NB4 (cell line): ENCODE data around the gene PCAT6.
A peak's percentile ranks its signal among the peaks of the same experiment; 100 is the strongest.
"Not testable (repeated sequence)": the region's sequence is repeated elsewhere in the genome, so short reads cannot be mapped to it uniquely, and the experiment has no call there.

Experiments used
- DNase-seq: peaks from one replicate; pipeline ENCODE4 v3.0.0; 2010; ENCODE audit warnings: low read depth
- H3K4me3 ChIP-seq: one replicate; pipeline ENCODE4 v1.5.1; 2011; ENCODE audit warnings: mild to moderate bottlenecking, low read depth, low read length, moderate library complexity
- CTCF ChIP-seq: IDR thresholded peaks from one replicate; pipeline ENCODE4 v1.5.1; 2012; ENCODE audit warnings: low read depth, low read length
- MAX ChIP-seq: IDR thresholded peaks from 2 replicates; pipeline ENCODE4 v1.6.1; 2011; ENCODE audit warnings: low read depth, low read length
- MYC ChIP-seq: IDR thresholded peaks from 2 replicates; pipeline ENCODE4 v1.6.1; 2011; ENCODE audit warnings: low read depth, low read length
- POLR2A ChIP-seq: IDR thresholded peaks from 2 replicates; pipeline ENCODE4 v1.6.1; 2011; ENCODE audit warnings: mild to moderate bottlenecking; ENCODE audit not compliant: insufficient read length; ENCODE audit errors: extremely low read depth

Gene PCAT6

GRCh38 chr1:202818819-202819218 lies 8.1 kb downstream of the PCAT6 start:
- no peak for TF ChIP-seq MAX
- no peak for TF ChIP-seq POLR2A
- TF ChIP-seq MYC: no peak
- TF ChIP-seq CTCF: no peak
- no peak for DNase-seq
- H3K4me3 ChIP-seq: no peak overlapping the region

- no peak overlapping the region for H3K4me3 ChIP-seq
- no peak for DNase-seq
- no peak for TF ChIP-seq POLR2A
- no peak for TF ChIP-seq MAX
- no peak for TF ChIP-seq MYC
- TF ChIP-seq CTCF: no peak
Observed at GRCh38 chr1:202821467-202821866, 10.7 kb downstream of the PCAT6 start.

- TF ChIP-seq POLR2A (no peak), CTCF (no peak), MAX (no peak), MYC (no peak)
- no peak for DNase-seq
- no peak overlapping the region for H3K4me3 ChIP-seq
Observed at GRCh38 chr1:202825748-202826147, 15.0 kb downstream of the PCAT6 start.

- not testable (repeated sequence) for DNase-seq, H3K4me3 ChIP-seq
Observed at GRCh38 chr1:202829223-202829622, 18.5 kb downstream of the PCAT6 start.

- no peak overlapping the region for H3K4me3 ChIP-seq
- DNase-seq: peak; percentile 76
- TF ChIP-seq MYC: no peak
- TF ChIP-seq MAX: no peak
- no peak for TF ChIP-seq POLR2A
- no peak for TF ChIP-seq CTCF
Observed at GRCh38 chr1:202831906-202832305, 21.2 kb downstream of the PCAT6 start.

GRCh38 chr1:202834771-202835547 lies 24.2 kb downstream of the PCAT6 start:
- H3K4me3 ChIP-seq: no peak overlapping the region
- TF ChIP-seq MAX: no peak
- TF ChIP-seq CTCF: no peak
- TF ChIP-seq POLR2A: no peak
- no peak for TF ChIP-seq MYC

More at GRCh38 chr1:202834771-202835547, 24.2 kb downstream of the PCAT6 start:
- DNase-seq: no peak
